Central memory CD8-positive, alpha-beta T cell (primary cell): ENCODE data around the gene PRPSAP1.
"Not testable (repeated sequence)": the region's sequence is repeated elsewhere in the genome, so short reads cannot be mapped to it uniquely, and the experiment has no call there.

Experiments
- ATAC-seq: fragments of 150-1000 bp; cut with Tn5 transposase; replicated peaks from 2 replicates; pipeline ENCODE4 v1.10.0; 2022; ENCODE audit warnings: mild to moderate bottlenecking, moderate FRiP score, moderate number of reproducible peaks; ENCODE audit not compliant: poor library complexity, severe bottlenecking; ENCODE audit errors: extremely low read depth
- DNase-seq, 2 donors: peaks; one replicate each; pipeline ENCODE4 v3.0.0; 2021; ENCODE audit warnings: low spot score in 2 of 2
- H3K27ac Mint-ChIP-seq: one replicate; pipeline ENCODE4 v1.8.0; 2022; ENCODE audit warnings: low read depth, mild to moderate bottlenecking, moderate library complexity, mixed read lengths
- H3K27me3 Mint-ChIP-seq: one replicate; pipeline ENCODE4 v1.8.0; 2022; ENCODE audit warnings: mixed read lengths
- H3K36me3 Mint-ChIP-seq: one replicate; pipeline ENCODE4 v1.8.0; 2022; ENCODE audit warnings: mild to moderate bottlenecking, moderate library complexity, mixed read lengths; ENCODE audit not compliant: insufficient read depth
- H3K4me1 Mint-ChIP-seq: one replicate; pipeline ENCODE4 v1.8.0; 2022; ENCODE audit warnings: mixed read lengths
- H3K4me3 Mint-ChIP-seq: one replicate; pipeline ENCODE4 v1.8.0; 2022; ENCODE audit warnings: mild to moderate bottlenecking, moderate library complexity, mixed read lengths
- H3K9me3 Mint-ChIP-seq: one replicate; pipeline ENCODE4 v1.8.0; 2022; ENCODE audit warnings: mixed read lengths

PRPSAP1 gene

DNA sequence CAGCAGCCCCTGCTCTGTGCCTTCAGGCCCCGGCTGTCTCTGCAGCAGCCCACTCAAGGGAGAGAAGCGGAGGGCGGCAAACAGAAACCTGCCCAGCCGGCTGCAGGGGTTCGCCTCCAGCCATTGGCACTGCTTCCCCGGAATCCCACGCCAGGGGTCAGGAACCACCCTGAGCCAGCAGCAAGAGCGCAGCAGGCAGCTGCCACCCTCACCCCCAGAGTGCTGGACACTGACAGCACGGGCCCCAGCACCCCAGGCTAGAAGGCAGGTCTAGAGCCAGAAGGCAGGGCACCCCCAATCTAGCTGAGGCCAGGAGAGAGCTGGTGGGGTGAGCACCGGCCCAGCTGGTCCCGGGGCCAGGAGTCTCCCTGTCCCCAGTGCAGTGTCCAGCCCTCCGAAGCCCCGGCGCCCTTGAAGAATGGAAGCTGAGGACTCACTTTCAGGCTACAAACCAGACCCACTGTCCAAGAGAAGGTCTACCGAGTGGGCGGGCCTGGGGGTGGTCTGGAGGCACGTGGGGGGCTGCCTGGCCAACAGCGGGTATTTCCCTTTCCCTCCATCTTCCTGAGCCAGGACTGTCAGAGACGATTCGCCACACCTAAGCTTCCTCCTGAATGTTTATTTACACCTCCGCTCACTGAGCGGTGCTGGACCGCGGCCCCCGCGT, 80.1 kb downstream of the PRPSAP1 start:
- peaks cover 37% of the 10 kb centered on the region for H3K4me1 Mint-ChIP-seq
- DNase-seq, result no peak
- H3K27me3 Mint-ChIP-seq, result no peaks in the 10 kb centered on the region
- peaks cover 31% of the 10 kb centered on the region for H3K36me3 Mint-ChIP-seq
- no peak for ATAC-seq
- peak overlapping the region; percentile 91 for H3K27ac Mint-ChIP-seq
- H3K4me3 Mint-ChIP-seq, result peak overlapping the region; percentile 71
- H3K9me3 Mint-ChIP-seq, result no peaks in the 10 kb centered on the region

- Mint-ChIP-seq H3K4me1 (peaks cover 43% of the 10 kb centered on the region), H3K9me3 (no peaks in the 10 kb centered on the region), H3K27me3 (no peaks in the 10 kb centered on the region), H3K36me3 (peaks cover 36% of the 10 kb centered on the region), H3K27ac (peak overlapping the region; percentile 91), H3K4me3 (peak overlapping the region; percentile 71)
- DNase-seq (no peak), ATAC-seq (peak; percentile 7)
Observed at GRCh38 chr17:76272541-76273444, 80.9 kb downstream of the PRPSAP1 start.

DNA sequence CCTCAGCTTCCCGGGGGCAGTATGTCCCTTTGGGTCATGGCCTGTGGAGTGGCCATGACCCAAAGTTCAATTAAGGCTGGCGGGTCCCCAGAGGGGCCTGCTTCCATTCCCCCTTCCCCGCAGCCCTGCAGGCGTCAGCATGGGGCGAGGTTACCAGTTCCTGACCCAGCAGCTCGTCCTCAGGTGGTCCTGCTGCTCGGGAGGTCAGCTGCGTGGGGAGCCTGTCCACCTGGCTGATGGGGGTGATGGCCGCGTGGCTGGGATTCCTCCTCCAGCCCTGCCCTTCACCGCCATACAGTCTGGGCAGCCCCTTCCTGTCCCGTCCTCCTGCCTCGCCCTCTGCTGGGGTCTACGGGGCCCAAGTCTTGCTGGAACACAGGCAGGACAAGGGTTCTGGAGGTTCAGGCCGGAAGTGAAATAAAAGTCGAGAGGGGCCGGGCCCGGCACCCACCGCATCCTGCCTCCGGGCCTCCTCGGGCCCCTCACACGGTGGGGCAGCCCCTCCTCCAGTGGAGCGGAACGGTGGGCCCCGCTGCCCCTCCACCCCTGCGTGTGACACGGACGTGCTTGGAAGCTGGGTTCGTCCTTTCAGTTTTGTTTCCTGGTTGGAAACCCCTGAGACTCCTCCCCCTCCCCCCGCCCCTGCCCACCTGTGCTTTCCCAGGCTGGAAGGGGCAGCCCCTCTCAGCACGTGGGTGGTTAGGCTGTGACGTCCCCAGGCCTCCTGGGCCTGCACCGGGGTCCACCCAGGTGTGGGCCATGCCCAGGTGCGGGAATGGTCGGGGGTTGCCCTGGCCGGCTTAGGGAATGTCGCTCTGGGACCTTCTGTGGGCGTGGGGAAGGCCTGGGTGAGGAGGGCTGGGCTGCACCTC, 81.8 kb downstream of the PRPSAP1 start:
- peaks cover 43% of the 10 kb centered on the region for H3K36me3 Mint-ChIP-seq
- no peaks in the 10 kb centered on the region for H3K27me3 Mint-ChIP-seq
- H3K4me3 Mint-ChIP-seq, result peak overlapping the region; percentile 71
- peaks cover 48% of the 10 kb centered on the region for H3K4me1 Mint-ChIP-seq
- DNase-seq (no peak), ATAC-seq (peak; percentile 28)
- H3K27ac Mint-ChIP-seq, result peak overlapping the region; percentile 91
- no peaks in the 10 kb centered on the region for H3K9me3 Mint-ChIP-seq

DNA sequence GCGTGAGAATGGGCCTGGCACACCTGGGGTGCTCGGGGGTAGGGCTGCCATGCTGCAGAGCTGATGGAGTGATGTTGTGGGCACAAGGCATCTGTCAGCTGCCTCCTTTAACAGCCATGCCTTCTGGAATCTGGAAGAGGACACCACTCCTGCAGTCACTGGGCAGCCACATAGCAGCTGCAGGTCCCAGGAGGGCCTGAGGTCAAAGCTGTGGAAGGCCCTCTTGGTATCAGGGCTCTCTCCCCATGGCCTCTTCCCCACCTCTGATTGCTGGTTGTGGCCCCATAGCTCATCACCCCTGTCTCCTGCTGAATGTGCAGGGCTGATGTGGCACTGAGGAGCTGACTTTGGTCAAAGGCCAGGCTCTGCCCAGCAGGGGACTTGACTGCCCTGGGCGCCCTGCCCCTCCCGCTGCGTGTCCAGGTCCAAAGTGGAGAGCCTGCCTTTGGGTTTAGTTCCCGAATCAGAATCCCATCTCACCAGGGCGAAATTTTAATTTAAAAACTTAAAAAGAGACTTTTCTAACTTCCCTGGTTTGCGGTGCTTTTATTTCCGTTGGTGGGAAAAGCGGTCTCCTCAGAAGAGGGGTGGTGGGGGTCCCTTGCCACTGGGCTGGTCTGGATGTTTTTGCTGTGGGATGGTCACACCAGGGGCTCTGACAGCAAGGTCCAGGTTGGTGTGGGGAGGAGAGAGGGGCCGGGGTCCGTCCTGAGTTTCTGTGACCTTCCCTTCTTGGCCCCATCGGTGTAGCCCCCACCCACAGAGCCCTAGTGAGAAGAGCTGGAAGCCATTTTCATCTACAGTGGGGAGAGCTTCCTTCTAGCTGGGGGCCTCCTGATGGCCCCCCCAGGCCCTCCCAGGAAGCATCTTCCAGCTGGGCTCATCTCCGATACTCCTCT, 82.7 kb downstream of the PRPSAP1 start:
- peaks cover 46% of the 10 kb centered on the region for H3K36me3 Mint-ChIP-seq
- ATAC-seq (no peak), DNase-seq (no peak)
- no peaks in the 10 kb centered on the region for H3K27me3 Mint-ChIP-seq
- no peaks in the 10 kb centered on the region for H3K9me3 Mint-ChIP-seq
- peak overlapping the region; percentile 71 for H3K4me3 Mint-ChIP-seq
- peak overlapping the region; percentile 91 for H3K27ac Mint-ChIP-seq
- peaks cover 55% of the 10 kb centered on the region for H3K4me1 Mint-ChIP-seq

DNA sequence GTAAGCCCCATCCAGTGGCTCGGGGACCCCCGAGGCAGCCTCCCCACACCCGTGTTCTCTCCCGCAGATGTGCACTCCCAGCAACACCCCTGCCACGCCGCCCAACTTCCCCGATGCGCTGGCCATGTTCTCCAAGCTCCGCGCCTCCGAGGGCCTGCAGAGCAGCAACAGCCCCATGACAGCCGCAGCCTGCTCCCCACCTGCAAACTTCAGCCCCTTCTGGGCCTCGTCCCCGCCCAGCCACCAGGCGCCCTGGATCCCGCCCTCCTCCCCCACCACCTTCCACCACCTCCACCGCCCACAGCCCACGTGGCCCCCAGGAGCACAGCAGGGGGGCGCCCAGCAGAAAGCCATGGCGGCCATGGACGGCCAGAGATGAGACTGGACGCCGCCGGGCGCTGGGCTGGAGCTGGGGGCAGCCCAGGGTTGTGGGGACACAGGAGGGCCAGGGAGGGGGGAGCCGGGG, 83.6 kb downstream of the PRPSAP1 start:
- Mint-ChIP-seq H3K27me3 (no peaks in the 10 kb centered on the region), H3K4me1 (peaks cover 55% of the 10 kb centered on the region)

DNA sequence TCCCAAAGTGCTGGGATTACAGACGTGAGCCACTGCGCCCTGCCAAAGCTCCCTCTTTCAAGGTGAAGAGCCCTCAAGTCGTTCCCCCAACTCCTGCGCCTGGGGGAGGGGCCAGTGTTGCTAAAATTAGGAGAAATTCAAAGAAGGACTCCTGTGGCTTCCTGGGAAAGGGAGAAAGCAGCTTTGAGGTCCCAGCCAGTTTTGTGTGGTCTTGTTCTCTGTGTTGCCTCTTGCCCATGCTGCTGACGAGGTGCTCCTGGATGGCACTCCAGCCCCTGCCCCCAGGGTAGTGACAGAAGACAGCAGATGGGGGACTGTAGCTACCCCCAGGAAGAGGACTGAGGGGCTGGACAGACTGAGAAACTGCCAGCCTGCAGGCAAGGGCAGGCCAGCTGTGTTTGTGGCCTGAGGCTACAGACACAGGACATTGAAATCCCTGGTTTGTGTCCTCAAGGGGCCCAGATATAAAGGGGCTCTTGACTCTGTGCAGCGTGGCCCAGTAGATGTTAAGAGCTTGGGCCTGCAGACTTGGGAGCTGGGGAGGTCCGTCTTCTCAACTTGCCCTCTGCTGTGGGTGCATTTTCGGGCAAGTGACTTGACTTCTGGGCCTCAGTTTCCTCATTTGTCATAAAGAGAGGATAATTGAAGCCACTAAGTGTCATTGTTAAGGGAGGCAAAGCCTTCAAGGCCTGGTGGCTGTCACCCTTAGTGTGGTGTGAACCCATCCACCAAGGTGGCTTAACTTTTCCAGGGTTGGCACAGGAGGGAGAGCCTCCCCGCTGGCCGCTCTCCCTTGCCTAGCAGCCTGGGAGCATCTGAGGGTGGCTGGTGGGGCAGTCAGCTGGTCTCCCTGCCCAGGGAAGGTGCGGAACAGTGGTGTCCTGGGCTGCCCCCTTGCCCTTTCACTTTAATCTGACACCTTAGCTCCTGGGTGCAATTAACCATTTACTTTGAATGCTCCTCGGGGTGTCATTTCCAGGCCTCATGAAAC, 84.4 kb downstream of the PRPSAP1 start:
- no peaks in the 10 kb centered on the region for H3K27me3 Mint-ChIP-seq
- ATAC-seq (no peak), DNase-seq (no peak)
- H3K36me3 Mint-ChIP-seq, result peaks cover 53% of the 10 kb centered on the region
- peaks cover 55% of the 10 kb centered on the region for H3K4me1 Mint-ChIP-seq
- peak overlapping the region; percentile 90 for H3K4me3 Mint-ChIP-seq
- peak overlapping the region; percentile 92 for H3K27ac Mint-ChIP-seq
- no peaks in the 10 kb centered on the region for H3K9me3 Mint-ChIP-seq

More for the DNA sequence above, 83.6 kb downstream of the PRPSAP1 start:
- peak overlapping the region; percentile 92 for H3K27ac Mint-ChIP-seq
- no peak for DNase-seq
- no peaks in the 10 kb centered on the region for H3K9me3 Mint-ChIP-seq
- H3K4me3 Mint-ChIP-seq, result peak overlapping the region; percentile 90
- no peak for ATAC-seq
- H3K36me3 Mint-ChIP-seq, result peaks cover 50% of the 10 kb centered on the region

DNA sequence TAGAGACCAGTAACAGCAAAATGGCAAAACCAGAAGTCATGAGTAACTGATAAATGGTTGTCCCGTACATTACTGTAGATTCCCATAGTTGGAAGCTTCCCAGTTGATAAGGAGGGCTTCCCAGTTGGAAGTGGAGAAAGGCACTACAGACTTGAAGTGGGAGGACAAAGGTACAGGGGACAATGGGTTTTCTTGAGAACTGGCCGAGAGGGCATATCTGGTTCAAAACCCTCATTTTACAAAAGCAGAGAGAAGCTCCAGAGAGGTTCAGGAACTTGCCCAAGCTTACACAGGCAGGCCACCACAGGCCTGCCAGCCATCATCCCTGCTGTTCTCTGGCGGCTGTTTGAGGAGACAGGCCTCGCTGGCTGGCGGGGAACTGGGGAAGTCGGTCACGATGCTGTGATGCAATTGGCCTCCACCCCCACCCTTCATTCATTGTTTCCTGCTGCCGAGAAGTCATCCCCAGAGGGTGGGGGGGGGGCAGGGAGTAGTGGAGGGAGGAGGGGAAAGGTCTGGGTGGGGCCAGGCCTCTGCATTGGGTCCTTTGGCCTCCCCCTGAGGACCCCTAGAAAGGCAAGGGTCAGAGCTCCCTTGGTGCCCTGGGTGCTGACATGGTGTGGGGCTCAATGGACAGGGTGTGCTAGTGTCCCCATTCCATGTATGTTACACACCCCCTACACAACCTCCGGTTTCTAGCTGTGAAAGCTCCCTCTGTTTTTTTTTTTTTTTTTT, 85.5 kb downstream of the PRPSAP1 start:
- Mint-ChIP-seq H3K27me3 (no peaks in the 10 kb centered on the region), H3K27ac (peak overlapping the region; percentile 92), H3K4me1 (peaks cover 65% of the 10 kb centered on the region), H3K4me3 (peak overlapping the region; percentile 90), H3K9me3 (no peaks in the 10 kb centered on the region), H3K36me3 (peaks cover 53% of the 10 kb centered on the region)
- ATAC-seq, result peak; percentile 3
- DNase-seq, result peak in 1 of 2 donors; percentile 50

- Mint-ChIP-seq H3K27ac (peak overlapping the region; percentile 92), H3K4me3 (peak overlapping the region; percentile 90), H3K36me3 (peaks cover 53% of the 10 kb centered on the region), H3K4me1 (peaks cover 66% of the 10 kb centered on the region)
- not testable (repeated sequence) for ATAC-seq, H3K9me3 Mint-ChIP-seq, DNase-seq, H3K27me3 Mint-ChIP-seq
Observed at GRCh38 chr17:76267581-76268001, 86.1 kb downstream of the PRPSAP1 start.

DNA sequence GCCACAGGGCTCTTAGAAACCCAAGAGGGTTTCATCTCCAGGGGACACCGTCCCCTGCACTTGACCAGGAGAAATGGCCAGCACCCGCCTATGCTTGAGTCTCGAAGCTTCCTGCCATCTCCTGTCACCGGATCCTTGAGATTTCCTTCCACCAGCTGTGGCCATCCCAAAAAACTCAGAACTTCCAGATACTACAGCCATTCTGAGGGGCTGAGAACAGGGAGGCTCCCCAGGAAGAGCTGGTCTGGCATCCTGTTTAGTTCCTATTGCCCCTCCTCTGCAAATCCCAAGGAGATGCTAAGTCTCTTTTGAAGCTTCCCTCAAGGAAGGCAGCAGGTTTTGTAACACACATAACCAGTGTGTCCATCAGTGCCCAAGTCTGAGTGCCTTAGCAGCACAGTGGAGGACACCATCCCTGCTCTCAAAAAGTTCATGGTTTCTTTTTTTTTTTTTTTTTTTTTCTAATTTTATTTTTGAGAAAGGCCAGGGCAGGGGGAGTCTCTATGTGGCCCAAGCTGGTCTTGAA, 86.6 kb downstream of the PRPSAP1 start:
- peaks cover 50% of the 10 kb centered on the region for H3K36me3 Mint-ChIP-seq
- H3K27ac Mint-ChIP-seq, result peak overlapping the region; percentile 92
- no peaks in the 10 kb centered on the region for H3K9me3 Mint-ChIP-seq
- H3K4me1 Mint-ChIP-seq, result peaks cover 64% of the 10 kb centered on the region
- no peaks in the 10 kb centered on the region for H3K27me3 Mint-ChIP-seq
- DNase-seq (no peak), ATAC-seq (no peak)
- H3K4me3 Mint-ChIP-seq, result peak overlapping the region; percentile 90

DNA sequence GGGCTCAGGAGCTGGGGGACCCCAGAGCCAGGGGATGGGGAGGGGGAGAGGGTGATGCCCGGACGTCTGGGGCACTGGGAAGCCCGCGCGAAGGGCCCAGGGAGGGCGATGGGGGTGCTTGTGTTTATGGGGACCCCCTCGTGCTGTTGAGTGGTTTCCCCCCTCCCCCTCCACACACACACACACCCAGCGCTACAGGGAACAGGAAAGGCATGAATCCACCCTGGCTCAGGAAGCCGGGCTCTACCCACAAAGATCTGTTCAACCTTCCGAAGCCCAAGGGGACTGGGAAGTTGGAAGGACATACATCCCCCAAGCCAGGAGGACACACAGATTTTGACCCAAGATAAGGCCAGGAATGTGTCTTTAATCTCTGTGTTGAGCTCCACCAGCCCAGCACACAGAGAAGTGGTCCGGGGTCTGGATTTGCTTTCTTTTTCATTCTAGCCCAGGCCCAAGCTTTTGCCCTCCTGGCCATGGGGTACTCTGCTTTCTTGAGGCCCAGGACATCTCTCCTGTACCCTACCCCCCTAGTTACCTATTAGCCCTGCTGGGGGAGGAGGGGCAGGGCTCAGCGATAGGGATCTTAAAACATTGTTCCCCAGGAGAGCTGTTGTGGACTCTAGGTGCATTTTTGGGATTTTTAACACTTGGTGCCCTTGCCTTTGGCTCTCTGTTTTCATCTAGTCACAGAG, 87.3 kb downstream of the PRPSAP1 start:
- no peak for DNase-seq
- Mint-ChIP-seq H3K27ac (peak overlapping the region; percentile 92), H3K27me3 (no peaks in the 10 kb centered on the region), H3K9me3 (no peaks in the 10 kb centered on the region), H3K4me3 (peak overlapping the region; percentile 90), H3K4me1 (peaks cover 62% of the 10 kb centered on the region), H3K36me3 (peaks cover 43% of the 10 kb centered on the region)
- ATAC-seq, result no peak
